ENCODE results near the gene NOB1. TPM values are rescaled to one million over a fixed set of nuclear protein-coding genes. Genes with fewer than 3 reads are reported as not detected.
A peak's percentile ranks its signal among the peaks of the same experiment; 100 is the strongest.

NOB1 gene
- polyA plus RNA-seq, 4 donors = 64.6 to 70.4 (median 67.2) TPM

DNA sequence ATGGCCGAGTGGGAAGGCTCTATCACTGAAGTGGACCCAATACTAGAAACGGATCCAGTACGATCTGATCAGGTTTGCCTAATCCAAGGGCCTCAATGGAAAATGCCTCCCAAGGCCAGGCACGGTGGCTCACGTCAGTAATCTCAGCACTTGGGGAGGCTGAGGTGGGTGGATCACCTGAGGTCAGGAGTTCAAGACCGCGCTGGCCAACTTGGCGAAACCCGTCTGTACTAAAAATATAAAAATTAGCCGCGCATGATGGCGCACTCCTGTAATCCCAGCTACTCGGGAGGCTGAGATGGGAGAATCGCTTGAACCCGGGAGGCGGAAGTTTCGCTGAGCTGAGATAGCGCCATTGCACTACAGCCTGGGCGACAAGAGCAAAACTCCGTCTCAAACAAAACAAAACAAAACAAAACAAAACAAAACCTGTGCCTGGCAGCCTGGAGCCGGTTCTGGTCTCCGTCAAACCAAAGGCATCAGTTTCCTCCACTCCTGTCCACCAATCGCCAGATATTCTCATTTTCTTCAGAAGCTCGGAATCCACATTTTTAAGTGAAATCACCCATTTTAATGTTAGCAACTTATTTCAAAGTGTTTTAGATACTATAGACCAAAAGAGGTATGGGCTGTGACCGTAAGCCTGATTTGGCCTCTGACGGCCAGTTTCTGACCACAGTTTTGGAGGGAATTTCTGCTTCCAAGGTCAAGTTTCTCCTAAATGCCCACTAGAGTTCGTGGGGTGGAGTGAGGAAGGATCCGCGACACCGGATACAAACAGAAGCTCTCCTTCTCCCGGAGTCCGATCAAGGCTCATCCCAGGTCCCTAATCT, 29.0 kb downstream of the NOB1 start:
- DNase-seq (ENCODE audit: low read depth in 4 of 4, low spot score in 3 of 4) = no peak

DNA sequence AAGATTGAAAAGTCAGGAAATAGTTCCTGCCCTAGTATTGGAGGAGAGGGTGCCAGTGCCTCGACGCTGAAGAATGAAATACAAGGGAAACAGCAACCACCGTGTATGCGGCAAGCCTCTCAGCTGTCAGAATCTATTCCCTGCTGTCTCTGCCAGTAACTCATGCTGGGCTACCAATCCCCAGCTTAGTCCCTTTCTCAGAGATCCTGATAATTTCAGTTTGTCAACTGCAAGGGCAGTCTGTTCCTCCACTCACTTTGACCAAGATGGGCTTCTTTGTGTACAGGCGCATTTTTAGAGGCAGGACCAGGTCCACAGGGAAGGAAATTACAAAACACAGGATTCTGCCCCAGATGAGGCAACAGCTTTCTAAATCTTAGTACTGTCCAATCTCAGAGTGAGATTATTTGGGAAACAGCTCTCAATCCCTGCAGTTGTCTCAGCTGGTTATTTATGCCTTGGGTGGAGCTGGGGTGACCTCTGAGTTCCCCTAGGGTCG, 29.7 kb downstream of the NOB1 start:
- no peak for DNase-seq (ENCODE audit: low read depth in 4 of 4, low spot score in 3 of 4)

- no peak for DNase-seq (ENCODE audit: low read depth in 4 of 4, low spot score in 3 of 4)
Measured at GRCh38 chr16:69724414-69724873, 30.3 kb downstream of the NOB1 start.

DNA sequence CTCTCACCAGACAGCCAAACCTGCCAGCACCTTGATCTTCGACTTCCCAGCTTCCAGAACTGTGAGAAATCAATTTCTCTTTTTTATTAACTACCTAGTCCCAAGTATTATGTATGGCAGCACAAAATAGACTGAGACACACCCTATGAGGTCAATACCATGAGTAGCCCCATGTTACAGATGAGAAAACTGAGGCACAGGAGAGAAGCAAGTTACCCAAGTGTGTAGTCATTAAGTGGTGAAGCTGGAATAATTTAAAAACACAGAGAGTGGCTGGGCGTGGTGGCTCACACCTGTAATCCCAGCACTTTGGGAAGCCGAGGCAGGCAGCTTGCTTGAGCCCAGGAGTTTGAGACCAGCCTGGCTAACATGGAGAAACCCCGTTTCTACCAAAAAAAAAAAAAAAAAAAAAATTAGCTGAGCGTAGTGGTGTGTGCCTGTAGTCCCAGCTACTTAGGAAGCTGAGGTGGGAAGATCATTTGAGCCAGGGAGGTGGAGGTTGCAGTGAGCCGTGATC, 33.2 kb downstream of the NOB1 start:
- DNase-seq (ENCODE audit: low read depth in 4 of 4, low spot score in 3 of 4) = no peak

DNA sequence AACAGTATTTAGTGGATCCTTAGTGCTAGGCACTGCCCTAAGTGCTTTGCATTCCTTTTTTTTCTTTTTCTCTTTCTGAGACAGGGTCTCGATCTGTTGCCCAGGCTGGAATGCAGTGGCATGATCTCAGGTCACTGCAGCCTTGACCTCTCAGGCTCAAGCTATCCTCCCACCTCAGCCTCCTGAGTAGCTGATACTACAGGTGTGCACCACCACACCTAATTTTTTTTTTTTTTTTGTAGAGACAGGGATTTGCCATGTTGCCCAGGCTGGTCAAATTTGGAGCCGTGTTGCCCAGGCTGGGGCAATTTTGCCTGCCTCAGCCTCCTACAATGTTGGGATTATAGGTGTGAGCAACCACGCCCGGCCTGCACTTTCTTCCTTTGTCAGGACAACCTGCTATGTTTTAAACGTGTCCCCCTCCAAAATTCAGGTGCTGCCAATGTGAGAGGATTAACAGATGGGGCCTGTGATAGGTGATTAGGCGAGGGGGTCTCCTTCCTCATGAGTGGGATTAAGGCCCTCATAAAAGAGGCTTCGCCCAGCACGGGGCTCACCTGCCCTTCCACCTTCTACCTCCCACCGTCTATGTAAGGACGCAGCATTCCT, 33.8 kb downstream of the NOB1 start:
- DNase-seq (ENCODE audit: low read depth in 4 of 4, low spot score in 3 of 4) = no peak

GRCh38 chr16:69718111-69718764, 36.5 kb downstream of the NOB1 start:
- no peak for DNase-seq (ENCODE audit: low read depth in 4 of 4, low spot score in 3 of 4)

- DNase-seq (ENCODE audit: low read depth in 4 of 4, low spot score in 3 of 4) = no peak
Measured at GRCh38 chr16:69717066-69717465, 37.7 kb downstream of the NOB1 start.

DNA sequence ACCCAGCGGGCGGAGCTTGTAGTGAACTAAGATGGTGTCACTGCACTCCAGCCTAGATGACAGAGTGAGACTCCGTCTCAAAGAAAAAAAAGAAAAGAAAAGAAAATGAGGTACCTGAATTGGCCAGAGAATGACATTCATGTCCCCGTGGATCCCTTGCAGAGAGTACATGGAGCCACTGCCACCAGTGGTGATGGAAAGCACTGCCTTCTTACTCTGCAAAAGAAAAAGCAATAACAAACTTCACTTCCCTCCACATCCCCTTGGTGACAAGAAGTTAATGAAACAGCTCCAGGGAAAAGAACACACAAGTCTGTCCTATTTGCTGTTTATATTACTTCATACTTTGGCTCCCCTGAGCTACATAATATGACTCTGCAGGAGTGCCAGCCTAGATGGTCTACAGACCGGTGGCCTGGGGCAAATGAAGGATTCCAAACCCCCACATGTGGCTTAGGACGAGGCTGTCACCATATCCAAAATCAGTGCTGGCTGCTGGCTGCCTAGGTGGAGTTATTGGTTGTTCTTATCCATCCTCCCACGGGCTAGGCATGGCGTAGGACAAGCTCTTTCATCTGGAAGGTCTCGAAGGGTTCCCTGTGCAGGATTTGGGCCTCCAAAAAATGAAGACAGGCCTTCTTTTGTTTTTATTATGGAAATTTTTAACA, 41.7 kb downstream of the NOB1 start:
- no peak for DNase-seq (ENCODE audit: low read depth in 4 of 4, low spot score in 3 of 4)

DNA sequence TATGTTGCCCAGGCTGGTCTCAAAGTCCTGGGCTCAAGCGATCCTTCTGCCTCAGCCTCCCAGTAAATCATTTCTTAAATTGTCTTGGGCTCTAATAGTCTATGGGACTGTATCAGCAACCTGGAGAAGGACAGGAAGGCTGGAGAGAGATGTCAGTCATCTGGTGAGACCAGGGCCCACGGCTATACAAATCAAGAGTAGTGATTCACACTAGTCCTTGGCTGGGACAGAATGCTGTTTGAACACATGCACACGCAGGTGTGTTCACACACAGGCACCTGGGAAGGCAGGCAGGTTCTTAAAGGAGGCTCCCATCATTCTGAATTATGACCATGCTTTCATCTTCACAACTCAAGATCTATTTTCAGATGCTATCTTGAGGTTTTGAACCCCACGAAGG, 42.4 kb downstream of the NOB1 start:
- no peak for DNase-seq (ENCODE audit: low read depth in 4 of 4, low spot score in 3 of 4)

DNA sequence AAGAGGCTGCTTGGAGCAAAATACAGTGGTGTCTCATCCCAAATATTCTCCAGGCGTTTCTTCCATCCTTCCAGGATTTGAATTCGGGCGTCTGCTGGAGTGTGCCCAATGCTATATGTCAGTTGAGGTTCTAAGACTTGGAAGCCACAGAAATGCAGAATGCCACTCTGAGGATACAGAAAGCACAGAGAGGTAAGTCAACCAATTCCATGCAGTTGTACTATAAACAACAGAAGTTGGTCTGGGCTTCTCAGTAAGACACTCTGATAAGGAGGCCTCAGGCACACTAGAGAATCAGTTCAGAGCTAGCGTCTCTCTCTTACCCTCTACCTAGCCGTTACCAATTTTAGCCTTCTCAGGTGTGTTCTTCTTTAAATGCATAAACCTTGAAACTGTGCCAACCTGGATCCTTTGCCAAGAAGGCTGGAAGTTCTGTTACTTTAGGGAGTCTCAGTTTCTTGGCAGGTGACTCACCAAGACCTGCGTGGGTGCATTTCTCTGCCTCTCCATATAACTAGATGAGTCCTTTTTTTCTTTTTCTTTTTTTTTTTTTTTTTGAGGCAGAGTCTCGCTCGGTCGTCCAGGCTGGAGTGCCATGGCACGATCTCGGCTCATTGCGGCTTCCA, 43.5 kb downstream of the NOB1 start:
- DNase-seq (ENCODE audit: low read depth in 4 of 4, low spot score in 3 of 4) = no peak

GRCh38 chr16:69709456-69710084, 45.2 kb downstream of the NOB1 start:
- peak in 2 of 4 donors; percentile 50 to 62 for DNase-seq (ENCODE audit: low read depth in 4 of 4, low spot score in 3 of 4)

GRCh38 chr16:69707920-69708683, 46.6 kb downstream of the NOB1 start:
- no peak for DNase-seq (ENCODE audit: low read depth in 4 of 4, low spot score in 3 of 4)

- DNase-seq (ENCODE audit: low read depth in 4 of 4, low spot score in 3 of 4) = no peak
Measured at GRCh38 chr16:69706975-69707340, 47.8 kb downstream of the NOB1 start.

DNA sequence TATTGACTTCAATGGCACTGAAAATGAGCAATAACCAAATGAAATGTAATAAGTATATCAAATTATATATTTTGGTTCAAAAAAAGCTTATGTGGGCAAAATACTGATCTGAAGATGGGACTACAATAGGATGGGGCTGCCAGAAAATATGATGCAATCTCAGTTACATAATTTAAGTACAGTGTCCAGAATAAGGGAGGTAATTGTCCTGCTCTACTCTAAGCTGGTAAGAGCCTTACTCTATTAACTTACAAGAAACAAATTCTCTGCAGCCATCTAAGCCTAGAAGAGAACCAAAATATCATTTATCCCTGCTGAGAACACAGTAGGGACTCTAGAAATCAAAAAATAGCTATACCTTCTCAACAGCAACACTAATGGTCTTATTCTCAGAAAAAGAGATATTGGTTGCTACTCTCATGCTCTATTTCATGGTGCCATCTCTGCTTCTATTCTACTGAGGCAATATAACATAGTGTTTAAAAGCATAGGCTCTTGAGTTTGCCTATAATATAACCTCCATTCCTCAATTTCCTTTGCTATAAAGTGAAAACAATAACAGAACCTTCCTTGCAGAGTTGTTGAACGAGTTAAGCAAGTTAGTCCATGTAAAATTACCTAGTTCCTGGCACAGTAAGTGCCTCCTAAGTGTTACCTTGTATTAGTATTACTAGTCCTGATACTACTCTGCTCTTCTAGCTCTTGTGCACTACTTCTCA, 48.3 kb downstream of the NOB1 start:
- no peak for DNase-seq (ENCODE audit: low read depth in 4 of 4, low spot score in 3 of 4)

DNA sequence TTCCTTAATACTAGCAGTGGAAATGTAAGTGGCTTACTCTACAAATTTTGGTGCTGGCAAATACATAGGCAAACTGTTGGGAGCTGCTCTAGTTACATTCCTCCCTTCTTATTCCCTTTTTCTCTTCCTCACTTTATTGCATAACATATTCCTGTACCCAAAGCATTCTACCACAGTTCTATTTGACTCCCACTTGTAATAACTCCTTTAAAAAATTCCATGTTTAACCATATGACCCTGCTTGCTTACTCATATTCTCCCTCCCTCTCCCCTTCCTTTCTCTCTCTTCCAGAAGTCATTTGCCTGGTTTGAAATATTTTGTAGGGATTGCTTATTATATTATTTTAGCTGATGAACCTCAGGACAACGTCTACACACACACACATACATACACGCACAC, 51.1 kb downstream of the NOB1 start:
- no peak for DNase-seq (ENCODE audit: low read depth in 4 of 4, low spot score in 3 of 4)

GRCh38 chr16:69701866-69702265, 52.9 kb downstream of the NOB1 start:
- DNase-seq (ENCODE audit: low read depth in 4 of 4, low spot score in 3 of 4) = no peak

GRCh38 chr16:69701452-69701851, 53.3 kb downstream of the NOB1 start:
- DNase-seq (ENCODE audit: low read depth in 4 of 4, low spot score in 3 of 4) = no peak

GRCh38 chr16:69699915-69700314, 54.8 kb downstream of the NOB1 start:
- DNase-seq (ENCODE audit: low read depth in 4 of 4, low spot score in 3 of 4) = no peak

Measured in right renal pelvis (tissue), 4 donors.